Stimulated activated CD8-positive, alpha-beta memory T cell treated with anti-CD3 and anti-CD28 coated beads, Interleukin-4, amount 100 ng/mL, for 1 hour (primary cell): ENCODE data around the gene LINS1.
"Not testable (repeated sequence)": the region's sequence is repeated elsewhere in the genome, so short reads cannot be mapped to it uniquely, and the experiment has no call there.

Experiments used
- DNase-seq, 2 donors: peaks; one replicate each; pipeline ENCODE4 v3.0.0-alpha.2; 2020; ENCODE audit warnings: low read depth in 2 of 2, low spot score in 1 of 2

Gene LINS1

DNA sequence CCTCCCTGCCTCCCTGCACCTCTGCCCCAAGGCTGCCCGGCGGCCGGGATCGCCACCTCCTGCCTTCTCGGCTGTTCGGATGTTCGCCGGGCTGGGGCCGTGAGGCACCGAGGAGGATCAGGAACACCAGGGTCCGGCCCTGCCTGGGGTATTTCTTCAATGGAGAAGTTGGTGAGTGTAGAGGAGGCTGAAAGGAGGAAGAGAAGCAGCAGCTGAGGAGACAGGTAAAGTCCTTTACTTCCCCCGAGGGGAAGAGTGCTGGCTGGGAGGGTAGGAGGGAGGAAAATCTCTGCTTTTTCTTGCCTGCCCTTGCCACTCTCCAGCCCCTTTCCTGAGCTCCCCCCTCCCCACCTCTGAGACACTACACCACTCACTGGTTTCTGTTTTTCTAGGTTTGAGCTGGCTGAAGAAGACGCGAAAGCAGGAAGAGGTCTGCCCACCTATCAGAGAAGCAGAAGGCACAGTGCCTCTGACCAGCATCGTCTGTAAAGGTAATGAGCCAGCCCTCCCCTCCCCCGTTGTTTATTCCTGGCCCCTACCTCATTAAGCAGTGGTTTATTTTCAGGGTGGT, 924 bp upstream of the LINS1 start:
- DNase-seq = no peak

DNA sequence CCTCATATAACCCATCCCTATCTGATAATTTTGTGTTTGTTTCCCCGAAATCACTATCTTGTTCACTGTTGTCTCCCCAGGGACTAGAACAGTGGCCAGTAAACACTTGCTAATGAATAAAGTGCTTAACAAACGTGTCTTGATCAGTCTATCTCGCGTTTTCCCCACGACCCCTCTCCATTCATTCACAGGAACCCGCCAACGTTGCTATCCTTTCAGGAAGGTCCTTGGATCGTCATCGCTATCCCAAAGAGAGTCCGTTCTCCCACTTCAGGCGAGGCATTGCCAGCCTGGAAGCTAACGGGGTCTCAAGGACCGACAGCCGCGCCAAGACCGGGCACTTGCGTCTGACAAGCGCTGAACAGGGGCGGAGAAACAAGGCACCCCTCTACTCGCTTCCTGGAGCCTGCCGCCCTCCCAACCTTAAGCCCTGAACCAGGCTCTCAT, 344 bp downstream of the LINS1 start:
- no peak for DNase-seq

DNA sequence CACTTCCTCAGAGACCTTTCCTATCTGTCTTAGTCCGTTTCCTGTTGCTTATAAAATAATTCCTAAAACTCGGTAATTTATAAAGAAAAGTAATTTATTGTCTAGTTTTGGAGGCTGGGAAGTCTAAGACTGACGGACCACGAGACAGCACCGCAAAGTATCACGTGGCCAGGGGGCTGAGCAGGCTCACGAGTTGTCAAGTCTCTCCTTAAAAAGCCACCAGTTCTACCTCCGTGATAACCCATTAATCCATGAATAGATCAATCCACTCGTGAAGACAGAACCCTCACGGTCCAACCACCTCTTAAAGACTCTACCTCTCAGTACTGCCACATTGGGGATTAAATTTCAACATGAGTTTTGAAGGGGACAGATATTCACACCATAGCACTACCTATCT, 821 bp downstream of the LINS1 start:
- DNase-seq = no peak

DNA sequence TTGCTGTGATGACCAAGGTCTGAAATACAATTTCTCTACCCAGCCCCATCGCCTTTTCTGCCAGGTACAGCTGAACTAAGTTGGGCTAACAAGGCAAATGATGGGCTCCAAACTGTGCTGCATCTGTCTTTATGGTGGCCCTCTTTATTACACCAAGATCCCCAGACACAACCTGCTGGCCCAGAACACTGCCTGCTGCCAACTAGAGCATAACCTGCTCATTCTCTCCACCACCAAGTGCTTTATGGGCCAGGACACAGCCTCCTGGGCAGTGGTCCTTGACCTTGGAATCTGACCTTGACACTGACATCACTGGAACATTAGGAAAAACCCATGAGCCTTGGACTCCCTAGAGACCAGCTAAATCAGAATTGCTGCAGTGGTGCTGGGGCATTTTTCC, 3.3 kb downstream of the LINS1 start:
- DNase-seq = no peak

DNA sequence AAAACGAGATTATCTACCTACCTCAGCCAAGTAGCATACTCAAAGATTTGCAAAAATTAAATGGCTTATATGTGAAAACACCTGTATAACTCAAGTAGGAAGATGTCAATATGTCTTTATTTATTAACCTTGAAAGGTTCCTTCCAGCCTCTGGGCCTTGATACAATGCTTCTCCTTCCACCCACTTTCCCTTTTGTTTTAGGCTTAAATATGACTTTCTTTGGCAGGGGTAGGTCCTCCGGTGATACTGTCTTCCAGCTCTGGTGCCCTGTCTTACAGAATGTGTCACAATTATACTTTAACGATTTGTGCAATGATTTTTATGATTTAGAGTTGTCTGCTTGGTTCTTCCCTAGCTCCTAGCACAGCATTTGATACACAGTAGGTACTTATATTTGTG, 4.1 kb downstream of the LINS1 start:
- no peak for DNase-seq

DNA sequence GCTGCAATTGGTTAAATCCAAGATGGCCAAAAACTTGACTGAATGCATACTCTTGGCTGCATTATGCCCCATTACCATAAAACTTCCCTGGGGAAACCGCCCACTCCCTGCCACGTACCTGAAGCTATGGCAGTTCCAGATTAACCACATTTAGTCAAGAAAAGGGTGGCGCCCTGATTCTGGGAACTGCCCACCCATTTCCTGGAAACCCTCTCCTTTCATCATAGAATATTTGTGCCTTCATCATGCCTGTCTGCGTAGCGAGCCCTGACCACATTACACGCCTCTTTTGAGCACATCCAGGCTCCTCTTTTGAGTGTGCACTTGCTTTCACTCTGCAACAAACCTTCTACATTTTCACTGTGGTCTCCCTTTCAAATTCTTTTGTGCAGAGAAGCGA, 5.2 kb downstream of the LINS1 start:
- peak; percentile 53 to 81 for DNase-seq

DNA sequence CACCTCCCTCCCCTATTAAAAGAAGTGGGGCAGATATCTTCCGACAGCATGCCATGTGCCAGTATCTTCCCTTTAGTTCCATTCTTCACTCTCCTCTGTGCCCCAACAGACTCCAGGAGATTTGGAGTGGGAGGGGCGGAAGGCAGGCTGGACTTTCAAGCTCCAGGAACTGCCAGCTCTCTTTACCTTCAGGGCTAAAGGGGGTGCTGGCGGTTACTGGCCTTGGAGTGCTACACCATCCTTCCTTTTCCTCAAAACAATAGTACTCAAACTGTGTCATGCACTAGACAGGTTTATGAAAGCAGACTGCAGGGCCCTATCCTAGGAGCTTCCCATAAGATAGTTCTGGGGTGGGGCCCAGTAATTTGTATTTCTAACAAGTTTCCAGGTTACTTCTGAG, 6.0 kb downstream of the LINS1 start:
- DNase-seq = no peak

DNA sequence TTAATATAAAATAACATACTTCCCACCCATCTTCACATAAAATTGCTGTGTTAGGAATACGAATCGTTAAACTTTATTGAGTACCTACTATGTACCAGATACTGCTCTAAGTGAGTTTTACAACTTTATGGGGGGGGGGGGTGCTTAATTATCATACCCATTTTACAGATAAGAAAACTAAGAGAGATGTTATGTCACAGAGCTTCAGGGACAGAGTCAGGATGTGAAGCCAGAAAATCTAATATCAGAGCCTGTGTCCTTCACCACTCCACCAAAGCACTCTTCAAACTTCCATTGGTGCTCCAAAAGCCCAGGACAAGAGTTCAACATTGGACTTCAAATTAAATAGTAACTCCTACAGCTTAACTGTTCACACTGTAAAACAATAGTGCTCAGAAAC, 8.6 kb downstream of the LINS1 start:
- no peak for DNase-seq

DNA sequence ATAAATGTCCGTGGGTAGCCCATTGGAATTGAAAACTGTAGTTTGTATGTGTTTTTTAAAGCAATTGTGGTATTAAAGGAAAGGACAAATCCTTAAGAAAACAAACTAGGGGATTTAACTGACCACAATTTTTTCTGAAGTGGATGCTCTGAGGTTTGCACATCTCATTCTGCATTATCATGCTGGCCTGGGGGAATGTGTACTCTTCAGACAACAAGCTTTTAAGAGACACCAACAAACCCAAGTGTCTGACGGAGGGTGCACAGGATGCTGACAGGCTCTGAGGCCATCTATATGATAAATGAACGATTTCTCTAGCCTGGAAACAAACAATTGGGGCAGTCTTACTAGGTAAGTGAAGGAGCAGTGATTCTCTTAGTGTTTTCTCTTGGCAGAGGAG, 9.1 kb downstream of the LINS1 start:
- no peak for DNase-seq

DNA sequence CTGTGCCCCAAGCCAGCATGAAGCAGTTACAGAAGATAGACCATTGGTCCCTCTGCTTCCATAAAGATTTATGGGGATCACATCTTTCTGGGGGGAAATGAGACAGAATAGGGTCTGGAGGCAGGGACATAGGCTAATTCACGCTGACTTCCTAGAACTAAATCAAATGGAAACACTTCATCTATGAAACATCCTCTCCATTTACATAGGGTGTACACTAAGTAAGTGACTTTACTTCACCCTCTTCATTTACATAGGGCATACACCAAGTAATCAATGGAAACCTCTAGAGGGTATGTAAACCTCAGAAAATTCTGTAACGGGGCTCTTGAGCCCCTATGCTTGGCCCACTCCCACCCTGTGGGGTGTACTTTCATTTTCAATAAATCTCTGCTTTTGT, 10.1 kb downstream of the LINS1 start:
- DNase-seq = no peak

DNA sequence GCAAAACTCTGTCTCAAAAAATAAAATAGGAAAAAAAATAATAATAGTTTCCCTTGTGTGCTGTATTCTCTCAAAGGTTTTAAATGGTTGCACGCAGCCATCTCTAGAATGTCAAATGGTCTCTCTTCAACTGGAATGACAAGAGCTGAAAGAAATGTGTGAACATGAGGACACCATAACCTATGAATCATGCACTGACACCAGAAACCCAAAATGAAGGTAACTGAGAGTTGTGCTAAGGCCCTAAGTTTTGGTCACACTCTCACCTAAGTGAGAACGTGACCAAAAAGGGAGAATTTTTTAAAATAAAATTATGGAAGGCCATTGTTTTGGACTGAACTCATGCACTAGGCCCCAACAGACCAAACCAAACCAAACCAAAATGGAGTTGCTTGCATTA, 10.8 kb downstream of the LINS1 start:
- not testable (repeated sequence) for DNase-seq

DNA sequence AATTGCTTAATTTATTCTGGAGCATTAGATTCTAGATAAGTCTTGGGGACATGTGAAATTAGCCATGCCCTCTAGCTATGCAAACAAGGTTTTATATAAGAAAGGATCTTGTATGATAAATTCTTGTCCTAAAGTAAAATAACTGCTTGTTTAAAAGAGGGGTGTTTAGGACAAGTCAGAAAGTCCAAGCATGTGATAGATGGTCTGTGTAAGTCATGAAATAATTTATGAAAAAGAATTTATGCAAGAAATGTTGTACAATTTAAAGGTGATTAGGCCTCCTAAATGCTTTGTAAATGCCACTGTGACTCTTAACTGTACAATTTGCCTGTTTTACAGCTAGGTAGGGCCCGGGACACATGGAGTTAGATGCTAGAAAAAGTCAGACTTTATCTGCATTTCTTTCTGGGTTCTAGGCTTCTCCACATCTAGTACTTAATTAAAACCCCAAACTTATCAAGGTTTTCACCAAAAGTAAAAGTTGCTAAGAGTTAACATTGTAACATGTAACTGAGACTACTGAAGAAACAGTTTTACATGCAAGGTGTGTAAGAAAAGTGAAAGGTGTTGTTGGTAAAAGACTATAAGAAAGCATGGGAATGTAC, 13.2 kb downstream of the LINS1 start:
- DNase-seq = no peak

DNA sequence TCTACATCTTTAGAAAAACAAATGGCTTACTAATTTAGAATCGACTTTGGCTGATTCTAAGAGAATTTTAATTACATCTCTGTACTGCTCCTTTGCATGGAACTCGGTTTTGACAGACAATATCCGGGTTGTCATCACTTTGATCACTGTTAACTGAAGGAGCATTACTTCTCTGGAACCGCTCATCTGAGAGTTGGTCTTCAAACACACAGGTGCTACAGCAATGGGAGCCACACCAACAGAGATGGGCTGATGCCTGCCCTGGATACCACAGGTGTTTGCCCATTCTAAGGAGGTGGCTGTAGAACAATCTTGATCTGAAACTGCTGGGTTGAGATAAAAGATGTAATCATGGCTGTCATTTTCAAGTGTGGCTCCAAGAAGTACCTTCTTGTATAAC, 21.6 kb downstream of the LINS1 start:
- DNase-seq = no peak

DNA sequence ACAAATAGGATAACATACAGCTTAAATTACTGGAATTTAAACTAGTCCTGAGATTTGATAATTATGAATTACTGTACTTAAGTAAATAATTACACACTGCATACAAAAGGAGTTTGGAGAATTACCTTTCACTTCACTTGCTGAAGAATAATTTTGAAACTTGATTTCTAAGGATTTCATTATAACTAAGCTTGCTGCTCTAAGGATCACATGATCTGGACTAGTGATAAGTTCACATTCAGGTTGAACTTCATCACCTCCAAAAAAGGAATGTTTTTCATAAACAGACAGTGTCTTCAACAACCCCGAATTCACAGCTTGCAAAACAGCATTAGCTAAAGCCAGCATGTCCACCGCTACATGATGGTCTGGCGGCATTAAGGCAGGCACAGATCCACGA, 28.5 kb downstream of the LINS1 start:
- DNase-seq = no peak

DNA sequence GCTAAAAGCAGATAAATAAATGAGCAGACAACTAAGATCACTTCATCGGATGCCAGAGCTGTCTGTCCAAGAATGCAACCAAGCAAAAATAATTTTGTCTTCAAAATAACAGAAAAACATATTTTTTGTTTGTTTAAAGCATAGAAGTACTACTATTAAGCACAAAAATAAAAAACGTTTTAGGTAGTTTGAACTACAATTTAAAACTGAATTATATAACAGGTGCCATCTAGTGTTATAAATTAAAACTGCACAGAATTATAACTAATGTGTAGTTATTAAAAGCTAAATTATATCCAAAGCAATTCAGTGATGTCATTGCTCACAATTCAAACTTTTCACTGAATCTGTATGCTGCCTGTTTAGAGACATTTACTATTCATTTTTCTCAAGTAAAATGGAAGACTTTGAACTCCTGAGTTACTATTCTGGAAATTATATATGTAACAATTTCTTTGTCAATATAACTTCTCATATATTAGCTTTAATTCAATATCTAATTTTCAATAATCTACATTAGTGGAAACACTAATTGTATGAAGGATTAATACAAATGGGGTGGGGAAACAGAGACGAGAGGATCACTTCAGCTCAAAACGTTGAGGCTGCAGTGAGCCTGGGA, 29.5 kb downstream of the LINS1 start:
- no peak for DNase-seq

DNA sequence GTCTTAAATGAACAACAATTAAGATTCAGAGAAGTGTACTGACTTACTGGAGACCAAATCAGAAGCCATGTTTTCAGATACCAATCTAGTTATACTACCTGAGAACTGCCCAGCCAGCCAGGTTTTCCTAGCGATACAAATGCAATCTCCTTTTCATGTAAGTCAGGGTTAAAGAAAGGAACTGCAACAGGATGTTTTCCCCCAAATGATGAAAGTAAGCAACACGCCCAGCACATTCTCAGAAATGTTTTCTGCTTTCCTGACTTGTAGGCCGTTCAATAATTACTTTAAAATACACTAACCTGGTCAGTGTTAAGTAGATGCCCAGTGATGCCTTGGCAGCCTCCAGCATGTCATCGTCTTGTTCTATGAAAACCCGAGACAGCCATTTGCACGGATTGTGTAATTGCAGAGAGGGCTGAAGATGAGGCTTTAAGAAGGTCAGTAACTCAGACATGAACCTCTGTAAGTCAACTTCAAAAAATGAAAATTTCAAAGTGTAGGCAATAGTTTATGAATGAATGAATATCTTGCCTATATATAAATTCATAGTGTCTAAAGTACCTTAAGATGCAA, 30.3 kb downstream of the LINS1 start:
- no peak for DNase-seq

DNA sequence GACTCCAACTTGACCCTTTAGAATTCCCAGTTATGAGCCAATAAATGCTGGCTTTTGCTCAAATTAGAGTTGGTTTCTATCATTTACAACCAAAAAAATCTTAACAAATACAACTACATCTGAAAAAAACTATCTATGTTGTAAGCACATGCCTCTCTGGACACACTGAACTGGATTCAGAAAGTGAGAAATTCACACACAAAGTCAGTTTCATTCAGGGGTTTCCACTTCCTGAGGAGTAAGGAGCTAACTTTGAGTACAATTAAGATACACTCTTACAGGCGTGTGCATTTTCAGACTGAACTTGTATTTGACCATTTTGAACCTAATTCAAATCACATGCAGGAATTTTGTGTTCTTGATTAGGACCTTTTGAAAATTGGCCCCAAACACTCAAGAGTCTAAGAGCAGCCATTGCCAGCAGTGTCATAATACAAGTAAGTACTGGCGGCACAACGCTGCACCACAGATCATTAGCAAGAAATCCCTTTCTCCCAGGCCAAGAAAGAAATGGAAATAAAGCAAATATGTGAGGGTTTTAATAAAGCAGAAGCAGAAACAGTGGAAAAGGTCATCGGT, 31.2 kb downstream of the LINS1 start:
- no peak for DNase-seq

DNA sequence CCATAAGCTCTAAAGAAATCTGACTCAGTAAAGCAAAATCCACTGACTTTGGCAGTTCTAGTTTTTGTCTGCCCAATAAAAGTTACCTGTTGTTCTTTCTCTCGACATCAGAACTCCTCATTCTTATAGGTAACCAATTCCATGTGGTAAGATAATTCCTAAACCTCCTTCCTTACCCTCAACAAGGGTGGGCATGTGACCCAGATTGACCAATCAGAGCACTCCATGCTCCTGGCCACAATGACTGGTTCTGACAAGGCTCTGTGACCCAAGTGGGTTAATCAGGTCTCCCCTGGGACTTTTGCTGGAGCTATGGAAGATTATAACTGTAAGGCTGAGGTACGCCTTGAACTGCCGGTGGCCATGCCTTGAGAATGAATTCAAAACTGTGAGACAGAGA, 31.7 kb downstream of the LINS1 start:
- DNase-seq = no peak

DNA sequence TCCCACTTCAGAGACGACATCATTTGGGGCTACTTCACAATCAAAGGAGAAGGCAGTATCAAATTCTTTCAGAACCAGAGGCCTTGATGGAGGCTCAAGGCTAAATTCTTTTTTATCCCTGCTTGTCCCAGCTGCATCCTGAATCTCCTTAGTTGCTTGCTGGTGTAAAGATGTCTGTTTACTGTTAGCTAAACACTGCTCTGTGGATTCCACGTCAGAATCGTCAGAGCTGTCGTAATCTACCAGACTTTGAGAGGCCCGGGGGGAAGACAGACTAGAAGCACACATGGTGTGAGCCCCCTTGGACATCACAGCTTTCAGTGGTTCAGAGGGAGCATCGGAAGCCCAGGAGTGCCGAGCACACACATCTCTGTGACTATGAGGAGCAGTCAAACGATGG, 32.6 kb downstream of the LINS1 start:
- DNase-seq = no peak

DNA sequence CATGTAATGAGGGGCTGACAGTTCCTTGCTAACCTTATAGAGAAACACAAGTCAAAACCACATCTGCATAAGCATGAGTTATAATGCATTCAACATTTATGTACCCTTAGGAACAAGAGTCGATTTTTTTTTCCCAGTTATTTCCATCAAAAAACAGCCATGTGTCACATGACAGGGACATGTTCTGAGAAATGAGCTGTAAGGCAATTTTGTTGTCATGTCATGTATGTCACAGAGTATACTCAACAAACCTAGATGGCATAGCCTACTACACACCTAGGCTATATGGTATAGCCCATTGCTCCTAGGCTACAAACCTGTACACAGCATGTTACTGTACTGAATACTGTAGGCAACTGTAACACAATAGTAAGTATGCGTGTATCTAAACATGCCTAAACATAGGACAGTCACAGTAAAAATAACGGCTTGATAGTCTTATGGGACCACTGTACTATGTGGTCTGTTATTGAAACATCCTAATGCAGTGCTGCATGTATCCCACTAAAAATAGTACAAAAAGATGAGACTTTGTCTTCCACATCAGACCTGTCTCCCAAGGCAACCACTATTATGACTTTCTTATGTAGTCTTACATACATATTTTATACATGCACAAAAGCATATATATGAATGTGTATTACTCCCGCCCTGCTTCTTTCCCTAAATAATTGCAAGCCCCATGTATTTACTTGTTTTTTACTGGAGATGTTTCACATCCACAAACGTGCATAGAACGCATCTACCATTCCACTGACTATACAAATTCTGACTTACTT, 34.9 kb downstream of the LINS1 start:
- no peak for DNase-seq

DNA sequence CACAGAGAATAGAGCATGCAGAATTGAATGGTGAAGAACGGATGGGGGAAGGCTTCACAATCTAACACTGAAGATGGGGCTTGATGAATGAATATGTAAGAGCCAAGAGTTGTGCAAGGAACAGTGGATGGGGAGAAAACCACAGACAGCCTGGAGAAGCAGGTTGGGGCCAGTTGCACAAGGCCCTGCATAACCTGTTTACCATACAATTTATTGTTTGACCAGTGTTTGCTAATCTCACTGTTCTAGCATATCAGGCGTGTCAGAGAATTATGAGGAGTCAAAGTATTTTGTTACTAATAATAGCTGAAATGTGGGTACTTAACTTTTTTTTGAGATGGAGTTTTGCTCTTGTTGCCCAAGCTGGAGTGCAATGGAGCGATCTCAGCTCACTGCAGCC, 36.4 kb downstream of the LINS1 start:
- DNase-seq = no peak

DNA sequence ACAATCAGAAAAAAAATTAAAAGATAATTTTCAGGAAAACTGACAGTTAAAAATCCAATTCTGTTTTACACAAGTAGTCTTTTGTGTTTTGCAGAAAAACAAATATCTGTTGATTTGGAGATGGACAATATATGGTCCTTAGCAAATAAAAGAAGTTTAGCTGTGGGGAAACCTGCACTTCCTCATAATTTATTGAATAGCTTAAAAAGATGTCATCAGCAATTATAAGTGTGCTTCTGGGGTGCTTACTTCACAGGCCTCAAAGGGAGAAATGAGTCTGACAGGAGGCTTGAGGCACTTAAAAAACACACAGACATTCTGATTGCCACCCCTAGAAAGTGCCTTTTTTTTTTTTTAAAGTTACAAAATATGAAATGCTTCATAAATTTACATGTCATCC, 41.7 kb downstream of the LINS1 start:
- DNase-seq = no peak
